WTC11 (cell line): Measurements from ENCODE around the gene SLC25A6. TPM values are rescaled to one million over a fixed set of nuclear protein-coding genes. Genes with fewer than 3 reads are reported as not detected.

Experiments
- total RNA-seq: library from RNA; stranded (reverse); gene quantifications from 3 replicates; pipeline ENCODE4 v1.2.3, GENCODE V29; 2021

Gene SLC25A6
- total RNA-seq, 1 experiment from 2014 or later = 627 TPM

Other genes starting within 250 kb of the SLC25A6 start
- 0.11 TPM in 1 of 3 replicates, not detected in the others for gene CRLF2, start 179.5 kb downstream of the SLC25A6 start, total RNA-seq
- gene CSF2RA, start 123.3 kb downstream of the SLC25A6 start, total RNA-seq = 1.2 to 3.0 TPM (median 2.4 TPM) in 3 replicates
- gene IL3RA, start 55.3 kb downstream of the SLC25A6 start, total RNA-seq = 0.26 to 0.48 TPM in 2 of 3 replicates, not detected in the other
- gene ASMTL, start 60.8 kb upstream of the SLC25A6 start, total RNA-seq = 70.6 to 88.2 TPM (median 83.1 TPM) in 3 replicates
- 0.32 to 0.37 TPM (median 0.32 TPM) in 3 replicates for gene P2RY8, start 145.1 kb upstream of the SLC25A6 start, total RNA-seq
- gene AKAP17A, start 199.5 kb upstream of the SLC25A6 start, total RNA-seq = 44.5 to 68.1 TPM (median 45.5 TPM) in 3 replicates
- 0.32 to 0.87 TPM (median 0.33 TPM) in 3 replicates for gene ASMT, start 222.9 kb upstream of the SLC25A6 start, total RNA-seq